WTC11 (cell line): ENCODE results near the gene NIP7. TPM values are rescaled to one million over a fixed set of nuclear protein-coding genes. Genes with fewer than 3 reads are reported as not detected.

Experiments used
- ATAC-seq: fragments of 200-7000 bp; cut with Tn5 transposase; 2 replicates; pipeline ENCODE4 v1.10.0; 2021; ENCODE audit warnings: mild to moderate bottlenecking, moderate library complexity
- CTCF ChIA-PET: fragments of 300-600 bp; sonication (Branson Sonifier 250); formaldehyde crosslinking; loops from one replicate; lab custom pipeline; 2021; ENCODE audit warnings: antibody characterized with exemption; lab: Charles Lee
- POLR2A ChIA-PET: fragments of 350-600 bp; sonication (Branson Sonifier 250); formaldehyde crosslinking; loops from one replicate; lab custom pipeline; 2021; ENCODE audit warnings: antibody characterized with exemption; lab: Charles Lee
- DNase-seq: peaks from one replicate; pipeline ENCODE4 v3.0.0; 2021; ENCODE audit warnings: low spot score
- H3K27ac Mint-ChIP-seq: 2 replicates; pipeline ENCODE4 v1.8.0; 2021; ENCODE audit warnings: mixed read lengths
- H3K27me3 Mint-ChIP-seq: 2 replicates; pipeline ENCODE4 v1.8.0; 2021; ENCODE audit warnings: low read depth, mild to moderate bottlenecking, moderate library complexity, mixed read lengths
- H3K36me3 Mint-ChIP-seq: 2 replicates; pipeline ENCODE4 v1.8.0; 2021; ENCODE audit warnings: mixed read lengths
- H3K4me1 Mint-ChIP-seq: 2 replicates; pipeline ENCODE4 v1.8.0; 2022; ENCODE audit warnings: mixed read lengths
- H3K4me3 Mint-ChIP-seq: 2 replicates; pipeline ENCODE4 v1.8.0; 2021; ENCODE audit warnings: mild to moderate bottlenecking, moderate library complexity, mixed read lengths
- H3K9me3 Mint-ChIP-seq: 2 replicates; pipeline ENCODE4 v1.8.0; 2021; ENCODE audit warnings: mixed read lengths
- ATF1 ChIP-seq: sonication (generic); formaldehyde crosslinking; IDR thresholded peaks from 2 replicates; pipeline ENCODE4 v1.8.1; 2023; ENCODE audit warnings: mild to moderate bottlenecking, moderate library complexity, missing genetic modification reagents
- ATF2 ChIP-seq: sonication (generic); formaldehyde crosslinking; IDR thresholded peaks from 2 replicates; pipeline ENCODE4 v1.8.1; 2022; ENCODE audit warnings: low read depth, missing genetic modification reagents, borderline replicate concordance
- ATF3 ChIP-seq: sonication (generic); formaldehyde crosslinking; conservative IDR thresholded peaks from 2 replicates; pipeline ENCODE4 v1.8.1; 2022; ENCODE audit warnings: mild to moderate bottlenecking, missing genetic modification reagents
- CBFB ChIP-seq: sonication (generic); formaldehyde crosslinking; IDR thresholded peaks from 2 replicates; pipeline ENCODE4 v1.8.1; 2022; ENCODE audit warnings: mild to moderate bottlenecking, low read depth, missing genetic modification reagents
- ERG ChIP-seq: fragments of 250-450 bp; sonication (Bioruptor Pico); IDR thresholded peaks from 2 replicates; pipeline ENCODE4 v1.8.0; 2021; ENCODE audit warnings: mild to moderate bottlenecking
- FOXJ3 ChIP-seq: sonication (generic); formaldehyde crosslinking; IDR thresholded peaks from 2 replicates; pipeline ENCODE4 v1.9.0; 2021; ENCODE audit warnings: missing genetic modification reagents, mild to moderate bottlenecking, borderline replicate concordance
- FOXK1 ChIP-seq: sonication (generic); formaldehyde crosslinking; IDR thresholded peaks from 2 replicates; pipeline ENCODE4 v1.8.0; 2022; ENCODE audit warnings: mild to moderate bottlenecking, moderate library complexity, missing genetic modification reagents
- GRHL2 ChIP-seq: fragments of 250-450 bp; sonication (Bioruptor Pico); IDR thresholded peaks from 2 replicates; pipeline ENCODE4 v1.8.0; 2022; ENCODE audit warnings: mild to moderate bottlenecking, moderate library complexity; ENCODE audit not compliant: insufficient replicate concordance, severe bottlenecking
- IRF1 ChIP-seq: sonication (generic); formaldehyde crosslinking; IDR thresholded peaks from 2 replicates; pipeline ENCODE4 v1.8.0; 2023; ENCODE audit warnings: missing genetic modification reagents
- JUN ChIP-seq: sonication (generic); formaldehyde crosslinking; IDR thresholded peaks from 2 replicates; pipeline ENCODE4 v1.8.0; 2023; ENCODE audit warnings: mild to moderate bottlenecking, missing genetic modification reagents
- NR1H2 ChIP-seq: sonication (generic); formaldehyde crosslinking; IDR thresholded peaks from 2 replicates; pipeline ENCODE4 v1.9.0; 2021; ENCODE audit warnings: mild to moderate bottlenecking, moderate library complexity, missing genetic modification reagents
- SMAD4 ChIP-seq: sonication (generic); formaldehyde crosslinking; IDR thresholded peaks from 2 replicates; pipeline ENCODE4 v1.8.0; 2022; ENCODE audit warnings: mild to moderate bottlenecking, missing genetic modification reagents
- SOX15 ChIP-seq: fragments of 250-450 bp; sonication (Bioruptor Pico); IDR thresholded peaks from 2 replicates; pipeline ENCODE4 v1.9.0; 2021; ENCODE audit warnings: mild to moderate bottlenecking
- ZMAT4 ChIP-seq: fragments of 250-450 bp; sonication (Bioruptor Pico); IDR thresholded peaks from 2 replicates; pipeline ENCODE4 v1.9.0; 2021; ENCODE audit warnings: mild to moderate bottlenecking
- ZNF232 ChIP-seq: sonication (generic); formaldehyde crosslinking; IDR thresholded peaks from 2 replicates; pipeline ENCODE4 v1.8.0; 2022; ENCODE audit warnings: mild to moderate bottlenecking, missing genetic modification reagents
- ZNF263 ChIP-seq: sonication (generic); formaldehyde crosslinking; IDR thresholded peaks from 2 replicates; pipeline ENCODE4 v1.8.1; 2022; ENCODE audit warnings: low read depth, mild to moderate bottlenecking, moderate library complexity, missing genetic modification reagents
- ZNF512 ChIP-seq: sonication (generic); formaldehyde crosslinking; IDR thresholded peaks from 2 replicates; pipeline ENCODE4 v1.8.1; 2022; ENCODE audit warnings: missing genetic modification reagents, borderline replicate concordance
- total RNA-seq: library from RNA; stranded (reverse); gene quantifications from 3 replicates; pipeline ENCODE4 v1.2.3, GENCODE V29; 2021

The NIP7 gene
- total RNA-seq, 1 experiment from 2014 or later: 43.7 TPM

- ChIA-PET POLR2A (no interaction called here), CTCF (no interaction called here)
- Mint-ChIP-seq H3K4me3 (no peak overlapping the region), H3K4me1 (peaks cover 6% of the 10 kb centered on the region), H3K36me3 (no peaks in the 10 kb centered on the region), H3K27ac (no peak overlapping the region), H3K27me3 (no peaks in the 10 kb centered on the region), H3K9me3 (no peaks in the 10 kb centered on the region)
- DNase-seq (no peak), ATAC-seq (no peak)
- TF ChIP-seq SMAD4: no peak
- no peak for TF ChIP-seq JUN (CRISPR knock-in tag)
- no peak for TF ChIP-seq ZMAT4
- TF ChIP-seq IRF1 (CRISPR knock-in tag): no peak
- TF ChIP-seq ATF1 (CRISPR knock-in tag): no peak
- TF ChIP-seq ATF3 (CRISPR knock-in tag): no peak
- TF ChIP-seq ATF2 (CRISPR knock-in tag): no peak
- no peak for TF ChIP-seq GRHL2
- TF ChIP-seq SOX15 (CRISPR knock-in tag): no peak
- TF ChIP-seq FOXJ3 (CRISPR knock-in tag): no peak
- no peak for TF ChIP-seq NR1H2 (CRISPR knock-in tag)
- TF ChIP-seq ERG: no peak
Observed at GRCh38 chr16:69307091-69307490, 32.5 kb upstream of the NIP7 start.

- CTCF ChIA-PET: no interaction called here
- DNase-seq (no peak), ATAC-seq (no peak)
- no peaks in the 10 kb centered on the region for H3K36me3 Mint-ChIP-seq
- H3K4me1 Mint-ChIP-seq: peaks cover 9% of the 10 kb centered on the region
- no peak overlapping the region for H3K27ac Mint-ChIP-seq
- no peak overlapping the region for H3K4me3 Mint-ChIP-seq
- POLR2A ChIA-PET: interaction anchor here (0.7 kb wide), 1 partner anchor 178 kb away, joined by 6 read pairs; no protein-coding TSS in a partner anchor
- no peak for TF ChIP-seq ZNF263
- no peak for TF ChIP-seq ZNF512 (CRISPR knock-in tag)
- no peak for TF ChIP-seq ERG
- no peak for TF ChIP-seq ZNF232 (CRISPR knock-in tag)
- TF ChIP-seq CBFB: no peak
- TF ChIP-seq ATF2 (CRISPR knock-in tag): no peak
- TF ChIP-seq FOXK1 (CRISPR knock-in tag): no peak
- H3K27me3 Mint-ChIP-seq: no peaks in the 10 kb centered on the region
- H3K9me3 Mint-ChIP-seq: no peaks in the 10 kb centered on the region
Observed at GRCh38 chr16:69307856-69308255, 31.7 kb upstream of the NIP7 start.
